HG03520 (cell line): ENCODE results near the gene NELL2.
"Not testable (repeated sequence)": the region's sequence is repeated elsewhere in the genome, so short reads cannot be mapped to it uniquely, and the experiment has no call there.

Experiments
- ATAC-seq: cut with Tn5 transposase; IDR thresholded peaks from one replicate; pipeline ENCODE4 v1.9.1; 2021; ENCODE audit warnings: mild to moderate bottlenecking, moderate library complexity; ENCODE audit not compliant: unreplicated experiment

The NELL2 gene

DNA sequence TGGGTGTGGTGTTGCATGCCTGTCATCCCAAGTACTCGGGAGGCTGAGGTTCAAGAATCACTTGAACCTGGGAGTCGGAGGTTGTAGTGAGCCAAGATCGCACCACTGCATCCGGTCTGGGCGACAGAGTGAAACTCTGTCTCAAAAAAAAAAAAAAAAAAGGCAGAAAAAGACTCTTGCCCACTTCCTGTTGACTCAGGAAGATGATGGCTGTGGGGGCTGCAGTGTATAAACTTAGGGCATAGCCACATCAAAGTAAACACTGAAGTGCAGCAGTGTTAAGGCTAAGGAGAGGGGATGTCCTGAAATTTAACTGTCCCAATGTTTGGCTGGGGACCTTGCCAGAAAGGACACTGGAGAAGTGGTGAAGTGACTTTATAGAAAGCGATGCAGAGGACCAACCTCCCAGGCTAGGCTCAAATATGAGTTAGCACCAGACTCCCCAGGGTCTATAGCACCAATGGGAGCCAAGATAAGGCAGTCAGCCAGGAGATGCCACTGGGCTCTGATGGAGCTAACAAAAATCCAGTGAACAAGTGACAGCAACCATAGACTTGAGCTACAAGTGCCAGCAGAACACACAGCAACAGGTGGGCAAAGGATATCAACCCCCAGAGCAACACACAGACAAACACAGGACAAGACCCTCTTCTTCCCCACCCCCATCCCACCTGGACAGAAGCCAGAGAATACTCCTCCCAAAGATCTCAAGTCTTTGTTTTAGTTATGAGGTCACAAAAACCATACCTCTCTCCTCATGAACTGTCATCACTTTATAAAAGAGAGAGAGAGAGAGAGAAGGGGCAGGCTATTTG lies 28.0 kb downstream of the NELL2 start:
- ATAC-seq: peak; percentile 85

DNA sequence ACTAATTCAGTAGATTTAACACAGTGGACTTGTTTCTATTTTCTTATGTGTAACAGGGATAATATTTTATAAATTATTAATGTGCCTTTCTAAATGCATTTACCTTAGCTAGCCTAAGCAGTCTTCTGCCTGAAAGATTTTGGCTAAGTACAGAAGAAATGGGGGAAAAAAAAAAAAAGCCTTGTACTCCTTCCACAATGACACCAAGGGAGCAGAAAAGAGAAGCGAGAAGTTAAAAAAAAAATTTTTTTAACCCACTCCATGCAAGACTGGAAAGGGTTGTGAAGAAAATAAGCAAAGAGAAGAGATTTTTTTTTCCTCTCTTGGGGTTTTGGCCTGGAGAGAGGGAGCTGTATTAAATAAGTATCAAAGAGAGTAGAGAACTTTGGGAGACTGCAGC lies 28.7 kb downstream of the NELL2 start:
- peak; percentile 8 for ATAC-seq

DNA sequence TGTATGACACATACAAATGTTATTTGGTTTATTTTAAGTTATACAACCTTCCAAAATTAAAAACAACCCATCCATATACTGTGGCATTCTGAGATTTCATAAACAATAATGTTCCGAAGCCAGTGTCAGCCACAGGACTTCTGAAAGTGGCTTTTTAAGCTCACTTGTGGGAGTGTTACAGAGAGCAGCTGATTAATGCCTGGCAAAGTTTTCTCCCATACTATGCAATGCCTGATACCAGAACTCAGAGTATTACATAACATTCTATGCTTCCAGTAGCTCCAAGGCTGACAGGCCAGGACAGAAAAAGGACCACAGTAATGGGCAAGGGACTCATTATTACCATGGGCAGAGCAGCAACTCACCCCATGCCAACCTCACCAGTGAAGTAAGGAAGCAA lies 29.3 kb downstream of the NELL2 start:
- ATAC-seq: no peak

DNA sequence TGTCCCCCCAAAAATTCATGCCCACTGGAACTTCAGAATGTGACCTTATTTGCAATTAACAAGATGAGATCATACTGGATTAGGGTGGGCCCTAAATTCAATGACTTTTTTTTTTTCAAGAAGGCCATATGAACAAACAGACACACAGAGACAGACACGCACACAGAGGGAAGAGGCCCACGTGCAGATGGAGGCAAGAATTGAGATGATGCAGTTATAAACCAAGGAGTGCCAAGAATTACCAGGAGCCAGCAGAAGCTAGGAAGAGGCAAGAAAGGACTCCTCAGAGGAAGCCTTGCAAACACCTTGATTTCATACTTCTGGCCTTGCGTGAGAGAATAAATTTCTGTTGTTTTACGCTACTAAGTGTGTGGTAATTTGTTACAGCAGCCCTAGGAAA lies 33.4 kb downstream of the NELL2 start:
- no peak for ATAC-seq

DNA sequence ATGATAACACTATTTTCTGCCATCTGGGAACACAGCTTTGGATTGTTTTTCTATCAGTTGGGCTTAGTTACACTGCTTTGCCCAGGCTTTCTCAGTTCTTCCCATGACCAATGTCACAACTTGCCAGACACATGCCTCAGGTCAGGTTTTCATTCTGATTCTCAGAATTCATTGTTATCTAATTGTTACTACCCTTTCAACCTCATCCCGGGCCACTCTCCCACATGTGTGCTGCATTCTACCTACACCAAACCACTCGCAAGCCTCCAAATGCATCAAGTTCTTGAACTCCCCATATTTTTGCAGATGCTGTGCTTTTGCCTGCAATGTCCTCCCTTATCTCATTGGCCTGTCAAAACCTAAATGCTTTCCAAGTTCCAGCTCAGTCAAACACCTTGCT lies 36.3 kb downstream of the NELL2 start:
- no peak for ATAC-seq

DNA sequence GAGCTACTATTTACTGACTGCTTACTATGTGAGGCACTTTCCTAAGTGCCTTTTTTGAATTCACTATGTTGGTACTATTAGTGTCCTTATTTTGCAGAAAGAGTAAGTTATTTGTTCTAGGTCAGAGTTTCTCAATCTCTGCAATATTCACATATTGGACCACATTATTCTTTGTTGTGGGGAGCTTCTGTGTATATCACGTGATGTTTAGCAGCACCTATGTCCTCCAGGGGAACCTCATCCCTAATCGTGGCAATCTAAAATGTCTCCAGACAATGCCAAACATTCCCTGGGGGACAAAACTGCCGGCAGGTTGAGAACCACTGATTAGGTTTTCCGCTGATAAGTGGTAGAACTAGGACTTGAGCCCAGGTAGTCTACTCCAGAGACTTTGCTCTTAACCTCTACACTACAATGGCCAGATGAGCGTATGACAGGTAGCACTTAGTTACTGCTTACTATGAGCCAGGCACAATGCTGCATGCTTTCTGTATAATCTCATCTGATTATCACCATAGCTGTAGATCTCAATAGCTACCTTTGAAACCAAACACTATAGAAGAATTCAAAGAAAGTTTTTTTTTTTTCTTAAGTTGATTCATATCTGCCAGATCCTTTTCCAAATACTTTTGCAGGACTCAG lies 38.9 kb downstream of the NELL2 start:
- no peak for ATAC-seq

DNA sequence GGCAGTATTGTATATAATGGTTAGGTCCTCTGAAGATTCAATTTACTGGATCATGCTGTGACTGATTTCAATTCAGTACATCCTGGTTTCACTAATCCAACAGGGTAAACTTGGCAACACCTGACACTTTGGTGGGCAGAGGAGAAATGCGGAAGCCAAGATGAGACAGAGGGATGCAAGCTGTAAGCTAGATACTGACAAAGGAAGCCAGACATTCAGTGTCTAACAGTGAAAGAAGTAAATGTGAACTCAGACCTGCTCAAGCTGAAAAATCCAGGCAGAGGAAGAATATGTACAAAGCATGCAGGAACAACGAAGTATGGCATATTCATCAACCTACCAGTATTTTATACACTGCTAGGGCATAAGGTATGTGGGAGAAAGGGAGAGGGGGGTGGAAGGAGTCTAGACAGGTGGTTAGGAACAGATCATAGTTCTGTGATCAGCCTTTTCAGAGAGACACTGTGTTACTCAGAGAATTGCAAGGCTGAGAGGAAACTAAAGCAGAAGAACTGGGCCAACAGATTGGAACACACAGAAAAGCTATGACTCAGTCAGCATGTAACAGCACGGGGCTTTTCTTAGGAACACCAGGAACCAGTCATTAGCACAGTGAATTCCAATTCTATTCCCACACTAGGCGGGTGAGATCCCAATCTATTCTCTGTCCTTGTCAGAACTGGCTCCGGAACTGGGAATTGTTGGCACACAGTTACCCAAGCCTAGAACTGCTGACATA lies 40.3 kb downstream of the NELL2 start:
- no peak for ATAC-seq

DNA sequence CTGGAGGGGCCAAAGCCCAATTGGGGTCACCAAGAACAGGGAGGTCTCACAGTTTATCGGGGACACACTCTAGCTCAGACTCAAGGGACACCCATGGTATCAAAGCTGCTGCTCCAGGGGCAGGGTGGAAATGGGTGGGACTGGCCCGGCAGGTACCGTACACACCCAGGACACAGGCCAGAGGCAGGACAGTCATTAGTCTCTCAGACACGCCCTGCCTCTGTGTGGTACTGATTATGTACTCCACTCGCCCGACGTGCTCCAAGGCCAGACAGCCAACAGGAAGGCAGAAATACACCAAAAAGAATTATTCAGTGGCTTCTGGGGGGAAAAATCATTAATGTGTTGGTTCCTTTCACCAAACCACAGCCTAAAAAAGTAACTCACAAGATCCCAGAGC lies 41.1 kb downstream of the NELL2 start:
- not testable (repeated sequence) for ATAC-seq

DNA sequence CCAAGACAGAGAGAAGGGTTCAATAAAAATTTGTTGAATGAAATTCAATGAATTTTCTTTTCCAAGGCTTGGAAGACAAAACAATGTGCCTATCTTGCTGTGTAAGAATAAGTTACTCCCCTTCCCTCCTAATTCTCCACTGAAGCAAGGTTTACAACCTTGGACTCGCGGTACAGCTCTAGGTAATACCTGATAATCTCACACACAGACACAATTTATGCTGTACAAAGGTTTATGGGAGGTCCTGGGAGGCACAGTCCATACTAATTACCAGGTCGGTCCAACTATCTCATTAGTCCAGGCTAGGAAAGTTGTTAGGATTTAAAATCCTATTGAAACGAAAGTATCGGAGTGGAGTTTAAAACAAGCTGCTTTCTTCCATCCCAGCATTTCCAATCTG lies 42.6 kb downstream of the NELL2 start:
- no peak for ATAC-seq

DNA sequence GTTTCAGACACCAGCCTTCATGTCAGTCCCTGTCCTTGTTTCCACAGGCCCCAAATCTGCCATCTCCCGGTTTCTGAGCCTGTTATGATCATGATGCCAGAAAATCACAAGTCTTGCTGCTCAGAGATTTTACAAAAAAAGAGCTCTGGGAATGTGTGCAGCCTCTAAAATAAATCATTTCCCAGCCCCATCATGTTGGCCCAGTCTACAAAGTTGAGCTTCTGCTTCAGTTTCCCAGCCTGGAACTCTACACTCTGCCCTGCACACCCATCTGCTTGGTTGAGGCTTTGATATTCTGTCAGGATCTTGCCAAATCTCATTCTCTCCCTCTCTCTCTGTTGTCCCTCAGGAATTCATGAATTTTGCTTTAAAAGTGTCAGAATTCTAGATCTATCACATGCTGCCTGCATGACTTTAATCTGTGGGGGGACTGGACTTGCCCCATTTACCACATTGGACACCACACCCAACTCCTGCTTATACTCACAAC lies 45.5 kb downstream of the NELL2 start:
- ATAC-seq: no peak

DNA sequence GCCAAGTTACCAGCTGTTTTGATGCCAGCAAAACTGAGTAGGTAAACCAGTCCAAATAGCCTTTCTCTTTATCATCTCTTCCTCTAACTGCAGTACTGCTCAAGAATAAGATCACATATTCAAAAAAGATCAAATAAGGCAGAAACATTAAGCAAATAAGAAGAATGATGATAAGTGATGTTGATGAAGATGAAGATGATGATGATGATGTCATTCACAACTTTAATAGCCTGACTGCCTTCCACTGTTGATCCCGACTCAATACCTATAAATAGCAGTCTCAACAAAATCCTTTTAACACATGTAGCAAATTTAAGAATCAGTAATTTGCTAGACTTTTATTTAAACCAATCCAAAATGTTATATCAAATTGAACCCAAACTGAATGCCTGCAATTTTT lies 47.1 kb downstream of the NELL2 start:
- ATAC-seq: no peak

DNA sequence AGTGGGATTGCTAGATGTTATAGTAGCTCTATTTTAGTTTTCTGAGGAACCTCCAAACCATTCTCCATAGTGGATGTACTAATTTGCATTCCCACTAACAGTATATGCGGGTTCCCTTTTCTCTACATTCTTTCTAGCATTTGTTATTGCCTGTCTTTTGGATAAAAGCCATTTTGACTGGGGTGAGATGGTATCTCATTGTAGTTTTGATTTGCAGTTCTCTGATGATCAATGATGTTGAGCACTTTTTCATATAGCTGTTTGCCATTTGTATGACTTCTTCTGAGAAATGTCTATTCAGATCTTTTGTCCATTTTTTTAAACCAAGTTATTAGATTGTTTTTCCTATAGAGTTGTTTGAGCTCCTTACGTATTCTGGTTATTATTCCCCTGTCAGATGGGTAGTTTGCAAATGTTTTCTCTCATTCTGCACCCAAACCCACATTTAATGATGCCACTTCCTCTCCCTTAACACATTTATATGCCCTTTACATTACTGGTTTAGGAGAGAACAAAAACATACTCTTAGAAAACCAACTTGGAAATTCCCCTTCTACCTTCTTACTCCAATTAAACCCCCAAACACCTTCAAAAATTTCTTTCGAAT lies 48.2 kb downstream of the NELL2 start:
- ATAC-seq: no peak

DNA sequence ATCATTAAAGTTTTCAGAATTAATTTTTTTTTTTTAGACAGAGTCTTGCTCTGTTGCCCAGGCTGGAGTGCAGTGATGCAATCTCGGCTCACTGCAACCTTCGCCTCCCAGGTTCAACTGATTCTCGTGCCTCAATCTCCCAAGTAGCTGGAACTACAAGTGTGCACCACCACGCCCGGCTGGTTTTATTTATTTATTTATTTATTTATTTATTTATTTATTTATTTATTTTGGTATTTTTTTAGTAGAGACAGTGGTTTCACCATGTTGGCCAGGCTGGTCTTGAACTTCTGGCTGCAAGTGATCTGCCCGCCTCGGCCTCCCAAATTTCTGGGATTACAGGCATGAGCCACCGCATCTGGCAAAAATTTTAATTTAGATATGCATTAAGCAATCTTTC lies 54.4 kb downstream of the NELL2 start:
- ATAC-seq: not testable (repeated sequence)

DNA sequence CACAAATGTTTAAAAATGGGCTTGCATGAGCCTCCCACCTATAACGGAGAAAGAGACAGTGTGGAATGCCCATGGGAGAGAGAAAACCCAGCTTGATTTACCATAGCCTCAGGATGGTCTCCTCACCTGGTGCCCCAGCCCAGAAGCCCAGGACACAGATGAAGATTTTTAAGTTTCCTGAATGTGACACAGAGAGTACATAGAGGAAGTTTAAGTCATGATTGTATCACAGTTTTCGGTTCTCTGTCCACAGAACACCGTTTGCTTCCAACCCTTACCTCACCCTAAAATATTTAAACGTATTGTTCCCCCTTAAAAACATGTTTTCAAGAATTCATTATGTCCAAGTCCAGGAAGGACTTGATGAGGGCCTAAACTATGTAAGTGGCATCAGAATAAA lies 56.2 kb downstream of the NELL2 start:
- ATAC-seq: no peak

DNA sequence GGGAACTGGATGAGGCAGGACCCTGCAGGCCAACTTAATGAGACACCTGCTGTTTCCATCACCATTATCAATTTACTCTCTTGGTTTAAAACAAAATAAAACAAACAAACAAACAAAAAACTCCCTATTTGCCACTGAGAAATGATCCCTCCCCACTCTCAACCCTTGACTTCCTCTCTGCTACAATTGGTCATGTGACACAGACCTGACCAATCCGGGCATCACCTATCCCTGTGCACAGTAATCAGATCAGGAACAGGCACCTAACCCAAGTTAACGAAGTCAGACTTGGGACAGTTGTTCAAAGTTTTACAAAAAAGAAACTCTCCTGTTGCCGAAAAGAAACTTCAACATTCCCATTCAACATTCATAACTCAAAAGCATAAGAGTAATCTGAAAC lies 58.4 kb downstream of the NELL2 start:
- ATAC-seq: no peak

DNA sequence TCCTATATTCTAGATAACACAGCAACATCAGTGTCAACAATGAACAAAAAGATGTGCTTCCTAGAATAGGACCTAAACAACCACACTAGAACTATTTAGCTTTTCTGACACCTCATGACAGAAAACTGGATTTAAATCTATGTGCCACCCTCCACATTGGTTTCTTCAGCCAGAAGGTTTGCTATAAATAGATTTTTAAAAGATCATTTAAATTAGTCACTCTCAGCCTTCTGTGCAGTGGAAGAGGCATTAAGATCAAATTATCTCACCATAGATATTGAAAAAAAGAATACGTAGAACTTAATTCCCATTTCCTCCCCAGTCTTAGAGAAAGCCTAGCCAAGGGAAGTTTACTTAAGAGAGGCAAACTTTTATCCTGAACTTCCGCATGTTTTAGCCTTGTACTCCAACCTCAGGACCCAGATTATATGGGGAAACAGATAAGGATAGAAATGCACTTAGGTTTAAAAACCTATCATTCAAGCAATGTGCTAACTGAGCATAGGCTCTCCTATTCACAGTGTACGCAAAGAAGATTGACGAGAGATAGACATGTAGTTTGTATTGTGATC lies 59.6 kb downstream of the NELL2 start:
- no peak for ATAC-seq

DNA sequence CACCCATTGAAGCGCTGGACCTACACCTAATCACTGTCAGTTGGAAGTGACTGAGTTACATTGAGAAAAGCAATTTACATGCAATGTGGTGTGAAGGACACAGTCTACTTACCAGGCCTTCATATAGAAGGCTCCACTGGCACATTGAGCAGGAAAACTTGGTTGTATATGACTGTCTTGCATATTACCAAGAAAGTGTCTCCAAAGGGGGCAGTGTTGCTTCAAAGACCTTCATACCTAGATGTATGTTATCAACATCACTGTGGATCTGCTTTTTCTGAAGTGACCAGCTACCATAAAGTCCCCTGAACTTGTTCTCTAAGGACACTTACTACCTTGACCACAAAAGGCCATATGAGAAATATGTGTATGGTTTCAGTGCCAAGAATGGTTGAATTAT lies 64.1 kb downstream of the NELL2 start:
- no peak for ATAC-seq

DNA sequence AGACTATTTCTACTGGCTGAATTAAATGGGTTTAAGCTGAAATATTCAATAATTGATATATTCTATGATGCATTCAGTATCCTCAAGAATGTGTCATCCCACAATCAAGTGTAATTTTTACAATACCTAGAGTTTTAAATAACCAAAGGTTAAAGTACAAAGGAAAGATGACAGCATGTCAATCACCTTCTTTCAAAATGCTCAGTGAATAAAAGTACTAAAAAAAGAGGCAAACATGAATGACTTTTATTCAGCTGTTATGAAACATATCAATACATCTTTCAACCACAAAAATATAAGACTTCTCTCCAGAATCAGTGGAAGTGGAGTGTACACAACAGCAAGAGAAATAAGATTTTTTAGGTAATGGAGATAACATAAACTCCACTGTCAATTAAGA lies 72.0 kb downstream of the NELL2 start:
- ATAC-seq: no peak

DNA sequence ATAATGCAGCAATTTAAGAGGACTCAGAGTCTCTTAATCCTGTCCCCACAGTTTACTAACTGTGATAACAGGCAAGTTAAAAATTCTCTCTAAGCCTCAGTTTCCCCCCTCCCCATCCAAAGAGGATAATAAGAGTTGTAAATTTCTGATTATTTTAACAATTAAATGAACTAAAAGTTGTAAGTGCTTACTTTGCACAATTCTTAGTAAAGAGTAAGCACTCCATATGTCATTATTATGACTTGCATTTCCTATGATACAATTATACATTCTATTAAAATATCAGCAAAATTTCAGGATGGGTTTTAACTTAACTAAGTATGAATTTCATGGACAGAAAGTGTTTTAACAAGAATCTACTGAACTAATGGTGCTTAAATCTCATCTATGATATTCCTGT lies 80.1 kb downstream of the NELL2 start:
- ATAC-seq: no peak

DNA sequence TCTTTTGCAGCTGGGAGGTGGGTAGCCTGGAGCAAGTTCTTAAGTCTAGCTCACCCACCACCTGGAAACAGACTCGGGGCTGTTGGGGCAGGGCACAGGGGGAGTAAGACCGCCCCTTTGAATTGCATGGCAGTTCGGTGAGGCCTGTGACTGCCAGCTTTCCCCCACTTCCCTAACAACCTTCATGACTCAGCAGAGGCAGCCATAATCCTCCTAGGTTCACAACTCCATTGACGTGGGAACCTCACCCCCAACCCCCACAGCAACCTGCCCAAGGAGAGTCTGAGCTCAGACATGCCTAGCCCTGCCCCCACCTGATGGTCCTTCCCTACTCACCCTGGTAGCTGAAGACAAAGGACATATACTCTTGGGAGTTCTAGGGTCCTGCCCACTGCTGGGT lies 87.4 kb downstream of the NELL2 start:
- ATAC-seq: no peak

DNA sequence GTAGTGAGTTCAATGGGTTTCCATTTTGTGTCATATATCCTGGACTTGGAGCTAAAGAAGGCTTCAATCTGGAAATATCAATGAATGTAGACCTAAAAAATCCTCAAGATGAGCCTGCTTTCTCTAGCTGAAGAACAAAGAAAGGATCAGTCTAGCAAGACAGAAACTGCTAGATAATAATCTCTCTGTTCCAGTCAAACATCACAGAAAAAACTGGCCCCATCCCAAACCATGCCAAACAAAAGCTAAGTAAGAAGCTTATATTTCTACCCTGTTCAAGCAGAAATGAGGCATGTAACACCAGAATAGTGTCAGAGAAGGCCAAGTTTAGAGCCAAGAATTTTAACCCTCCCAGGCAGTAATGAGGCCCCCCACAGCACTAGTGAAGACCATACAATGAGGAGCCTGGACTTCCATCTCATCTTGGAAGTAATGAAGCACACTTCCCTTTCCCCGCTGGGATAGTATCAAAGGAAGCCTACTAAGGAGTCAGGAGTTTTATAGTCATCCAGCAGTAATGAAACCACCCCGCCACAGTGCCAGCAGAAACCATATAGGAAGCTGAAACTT lies 95.8 kb downstream of the NELL2 start:
- ATAC-seq: no peak
